ENCODE measurements around the gene RAB6B. TPM values are rescaled to one million over a fixed set of nuclear protein-coding genes. Genes with fewer than 3 reads are reported as not detected.

Gene RAB6B
- total and polyA plus RNA-seq, 2 of the 8 experiments (the other 6 are each of a cell fraction or from before 2014, with no cell fraction given), result 7.9 to 15.6 TPM

DNA sequence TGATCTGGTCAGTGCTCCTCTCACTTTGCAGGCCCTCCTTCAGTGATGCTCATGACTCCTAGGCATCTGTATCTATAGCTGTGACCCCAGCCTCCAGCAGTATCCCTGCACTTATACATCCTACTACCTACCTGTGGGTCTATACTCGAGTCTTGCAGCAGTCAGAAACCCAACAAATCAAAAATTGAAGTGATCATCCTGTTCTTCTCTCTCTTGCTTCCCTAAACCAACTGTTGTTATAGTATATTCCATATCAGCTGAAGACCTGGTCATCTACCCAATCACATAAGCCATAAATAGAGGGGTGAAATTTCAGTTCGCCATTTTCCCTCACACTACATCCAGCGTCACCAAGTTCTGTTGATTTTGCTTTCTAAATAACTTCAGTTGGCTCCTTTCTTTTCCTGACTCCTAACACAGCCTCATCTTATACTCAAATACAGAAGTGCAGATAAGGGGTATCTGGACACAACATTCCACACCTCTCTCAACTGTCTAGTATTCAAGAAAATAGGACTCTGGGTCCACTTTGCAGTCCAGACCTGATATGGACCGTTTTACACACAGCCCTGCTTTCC is 116.0 kb downstream of the RAB6B start:
- Histone ChIP-seq H3K79me2 (ENCODE audit: control insufficient read depth in 1 of 2, insufficient read depth in 2 of 2, low read length in 2 of 2) (0 out of 4 replicates have a peak, but pooled peaks cover 0 to 3% of the 10 kb centered on the region in 2 experiments), H2AFZ (ENCODE audit: low read length) (no peak overlapping the region), H2BK120ac (replicated peaks; ENCODE audit: low read depth, low read length) (no peak overlapping the region), H4K20me1 (replicated peaks in 1 of 2; ENCODE audit: control insufficient read depth in 1 of 2, insufficient read depth in 2 of 2, low read length in 2 of 2) (no peaks in the 10 kb centered on the region), H3K4ac (replicated peaks; ENCODE audit: insufficient read length, low read depth, low read length) (no peak overlapping the region), H3K36me3 (ENCODE audit: control insufficient read depth in 2 of 4, insufficient read depth in 4 of 4, low read length in 3 of 4) (no peaks in the 10 kb centered on the region; a peak in 1 of 8 replicates), H3K27me3 (replicated peaks in 1 of 4; ENCODE audit: control insufficient read depth in 3 of 4, extremely low read depth in 1 of 4, insufficient read depth in 3 of 4, low read length in 3 of 4) (no peaks in the 10 kb centered on the region), H3K4me3 (ENCODE audit: extremely low read depth in 1 of 4, insufficient read depth in 2 of 4, low read depth in 3 of 4, low read length in 4 of 4) (no peak overlapping the region), H3K27ac (ENCODE audit: low read depth, low read length) (no peak overlapping the region), H4K5ac (ENCODE audit: insufficient read length, low read depth, low read length) (no peak overlapping the region), H2BK12ac (ENCODE audit: low read depth, low read length) (no peak overlapping the region), H3K23me2 (ENCODE audit: low read depth, low read length) (no peaks in the 10 kb centered on the region), H3K23ac (ENCODE audit: insufficient read length) (no peak overlapping the region), H3K14ac (ENCODE audit: insufficient read length) (no peak overlapping the region), H2BK15ac (ENCODE audit: low read length) (no peak overlapping the region), H3K4me2 (ENCODE audit: insufficient read depth in 1 of 2, low read depth in 2 of 2, low read length in 2 of 2) (no peak overlapping the region), H3K9me3 (ENCODE audit: insufficient read depth in 2 of 2, low read depth in 1 of 2, low read length in 1 of 2) (peaks cover 3 to 9% of the 10 kb centered on the region in 2 experiments; a peak in 2 of 4 replicates), H3K56ac (replicated peaks; ENCODE audit: insufficient read length, low read depth, low read length) (no peak overlapping the region), H3K18ac (ENCODE audit: extremely low read depth, low read length) (no peak overlapping the region), H4K8ac (ENCODE audit: extremely low read depth, insufficient read depth, low read length) (no peak overlapping the region), H2BK20ac (ENCODE audit: low read length) (no peak overlapping the region), H3K79me1 (ENCODE audit: low read depth, low read length) (no peaks in the 10 kb centered on the region), H2BK5ac (ENCODE audit: low read depth, low read length) (no peak overlapping the region), H3K9ac (replicated peaks in 1 of 4; ENCODE audit: extremely low read depth in 1 of 4, low read depth in 3 of 4, low read length in 3 of 4) (no peak overlapping the region), H2AK5ac (ENCODE audit: low read depth, low read length) (no peak overlapping the region), H4K91ac (replicated peaks; ENCODE audit: insufficient read length, low read length) (no peak overlapping the region), H3K4me1 (replicated peaks in 1 of 4; ENCODE audit: control insufficient read depth in 3 of 4, insufficient read depth in 4 of 4, low read length in 3 of 4) (peaks cover 0 to 6% (median 0%) of the 10 kb centered on the region in 4 experiments; a peak in 1 of 7 replicates)
- CTCF ChIA-PET (ENCODE audit: partially characterized antibody), result interaction anchor here (1.0 kb wide), 1 partner anchor 37 kb away, joined by 3 read pairs; no protein-coding TSS in a partner anchor
- DNase-seq (ENCODE audit: low read depth in 1 of 2, low spot score in 2 of 2), result no peak
- no peak for FAIRE-seq
- 79% methylated on average over 4 of the region's 4 CpGs; no CpG with 5 or more reads in 1 of the 2 experiments for WGBS, 2 experiments (ENCODE audit: extremely low coverage in 1 of 2, insufficient coverage in 1 of 2, insufficient read length in 1 of 2, insufficient replicate concordance in 2 of 2, low coverage in 1 of 2, low lambda C conversion rate in 2 of 2, missing lambda C conversion rate in 1 of 2)
- POLR2A ChIA-PET (ENCODE audit: partially characterized antibody), result no interaction called here
- TF ChIP-seq POLR2A (IDR thresholded peaks at IDR 0.05; ENCODE audit: control extremely low read depth in 1 of 2, low read depth in 2 of 2, low read length in 2 of 2) (no peak), NANOG (IDR thresholded peaks at IDR 0.05; ENCODE audit: insufficient read depth, low read depth, low read length, poor library complexity, severe bottlenecking) (no peak), KDM1A (IDR thresholded peaks at IDR 0.05; ENCODE audit: borderline replicate concordance, low read length) (no peak), NRF1 (IDR thresholded peaks at IDR 0.05; ENCODE audit: low read depth, low read length) (no peak), EP300 (IDR thresholded peaks at IDR 0.05; ENCODE audit: borderline replicate concordance in 1 of 2, low read depth in 2 of 2, low read length in 2 of 2) (no peak), CHD1 (IDR thresholded peaks at IDR 0.05; ENCODE audit: low read depth, low read length) (no peak), MAFK (IDR thresholded peaks at IDR 0.05; ENCODE audit: low read depth, low read length) (no peak), SIN3A (conservative IDR thresholded peaks at IDR 0.05 in 1 of 2, IDR thresholded peaks at IDR 0.05 in 1 of 2; ENCODE audit: low read depth in 1 of 2, low read length in 2 of 2) (no peak), TAF7 (optimal IDR thresholded peaks at IDR 0.05; ENCODE audit: borderline replicate concordance, low read depth, low read length) (no peak)
- TF ChIP-seq, protein P1, sequence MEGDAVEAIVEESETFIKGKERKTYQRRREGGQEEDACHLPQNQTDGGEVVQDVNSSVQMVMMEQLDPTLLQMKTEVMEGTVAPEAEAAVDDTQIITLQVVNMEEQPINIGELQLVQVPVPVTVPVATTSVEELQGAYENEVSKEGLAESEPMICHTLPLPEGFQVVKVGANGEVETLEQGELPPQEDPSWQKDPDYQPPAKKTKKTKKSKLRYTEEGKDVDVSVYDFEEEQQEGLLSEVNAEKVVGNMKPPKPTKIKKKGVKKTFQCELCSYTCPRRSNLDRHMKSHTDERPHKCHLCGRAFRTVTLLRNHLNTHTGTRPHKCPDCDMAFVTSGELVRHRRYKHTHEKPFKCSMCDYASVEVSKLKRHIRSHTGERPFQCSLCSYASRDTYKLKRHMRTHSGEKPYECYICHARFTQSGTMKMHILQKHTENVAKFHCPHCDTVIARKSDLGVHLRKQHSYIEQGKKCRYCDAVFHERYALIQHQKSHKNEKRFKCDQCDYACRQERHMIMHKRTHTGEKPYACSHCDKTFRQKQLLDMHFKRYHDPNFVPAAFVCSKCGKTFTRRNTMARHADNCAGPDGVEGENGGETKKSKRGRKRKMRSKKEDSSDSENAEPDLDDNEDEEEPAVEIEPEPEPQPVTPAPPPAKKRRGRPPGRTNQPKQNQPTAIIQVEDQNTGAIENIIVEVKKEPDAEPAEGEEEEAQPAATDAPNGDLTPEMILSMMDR (IDR thresholded peaks at IDR 0.05; ENCODE audit: control extremely low read depth in 1 of 3, insufficient read depth in 1 of 3, low read depth in 1 of 3, low read length in 3 of 3), result no peak

Data from H1 (cell line).